Motor neuron (in vitro differentiated cells): Measurements from ENCODE around the gene FILIP1L. TPM values are rescaled to one million over a fixed set of nuclear protein-coding genes. Genes with fewer than 3 reads are reported as not detected.
A peak's percentile ranks its signal among the peaks of the same experiment; 100 is the strongest.

Experiments
- ATAC-seq, 8 experiments: fragments of 200-7000 bp; cut with Tn5 transposase; replicated peaks in 6 of 8; 2 replicates each; pipeline ENCODE4 v1.8.0; 2021; ENCODE audit warnings: mild to moderate bottlenecking in 8 of 8, moderate library complexity in 8 of 8
- H3K27ac ChIP-seq, 2 donors: fragments of 250-450 bp; sonication (Bioruptor Pico); 2 replicates each; pipeline ENCODE4 v1.9.0; 2021; ENCODE audit warnings: antibody characterized with exemption in 2 of 2, mild to moderate bottlenecking in 2 of 2, moderate library complexity in 1 of 2
- H3K4me1 ChIP-seq, 2 donors: fragments of 250-450 bp; sonication (Bioruptor Pico); replicated peaks in 1 of 2; 2 replicates each; pipeline ENCODE4 v1.6.1; 2021; ENCODE audit warnings: antibody characterized with exemption in 2 of 2, mild to moderate bottlenecking in 2 of 2, moderate library complexity in 1 of 2
- H3K4me3 ChIP-seq, 5 donors: fragments of 250-450 bp; sonication (Bioruptor Pico); 2 replicates each; pipeline ENCODE4 v1.9.0; 2021; ENCODE audit warnings: antibody characterized with exemption in 5 of 5, mild to moderate bottlenecking in 5 of 5, moderate library complexity in 4 of 5
- WGBS, 10 experiments: fragments of 450-650 bp; shearing (Covaris generic); methylation state at CpG; one replicate each; pipeline ENCODE4 v1.0.0; 2022; 5-methylcytosine and 5-hydroxymethylcytosine counted together
- in situ Hi-C, 9 experiments: fragments of 400-800 bp; cut with MboI; loops; one replicate each; pipeline ENCODE4 v1.15.0; 2021; ENCODE audit warnings: low sequenced_read_pairs in 9 of 9, low pct_unique_long_range_greater_than_20kb in 2 of 9; ENCODE audit not compliant: unreplicated experiment in 9 of 9
- total RNA-seq, 8 experiments: library from RNA; unstranded; fragments of 300-600 nt; gene quantifications; 2 replicates each; pipeline versions ENCODE4 v1.2.3 to v1.2.4, GENCODE V29; 2022

The FILIP1L gene
- total RNA-seq, 8 experiments from 2014 or later = 2.2 to 31.1 (median 6.3) TPM

GRCh38 chr3:100087198-100087597, 27.1 kb downstream of the FILIP1L start:
- in situ Hi-C loops = no loop called here
- H3K27ac ChIP-seq = no peak overlapping the region
- ATAC-seq = peak in 3 of 8 experiments; percentile 19 to 75 (median 23)
- H3K4me3 ChIP-seq = no peak overlapping the region
- no peaks in the 10 kb centered on the region for H3K4me1 ChIP-seq

- H3K27ac ChIP-seq = no peak overlapping the region
Measured at GRCh38 chr3:100086401-100086800, 27.9 kb downstream of the FILIP1L start.

GRCh38 chr3:100084100-100084806, 30.0 kb downstream of the FILIP1L start:
- no peak overlapping the region for H3K4me3 ChIP-seq
- no peaks in the 10 kb centered on the region for H3K4me1 ChIP-seq
- no peak for ATAC-seq
- H3K27ac ChIP-seq = no peak overlapping the region
- WGBS, 10 experiments = 85 to 98% (median 89%) methylated on average over 3 to 7 of the region's 7 CpGs
- in situ Hi-C loops = no loop called here

More at GRCh38 chr3:100086401-100086800, 27.9 kb downstream of the FILIP1L start:
- H3K4me3 ChIP-seq = no peak overlapping the region
- no peak for ATAC-seq
- in situ Hi-C loops = no loop called here
- 0 to 100% (median 80%) methylated on average over 1 of the region's 1 CpG; no CpG with 5 or more reads in 1 of the 10 experiments for WGBS, 10 experiments
- H3K4me1 ChIP-seq = no peaks in the 10 kb centered on the region

GRCh38 chr3:100083209-100083608, 31.1 kb downstream of the FILIP1L start:
- Histone ChIP-seq H3K27ac (no peak overlapping the region), H3K4me3 (no peak overlapping the region), H3K4me1 (no peaks in the 10 kb centered on the region)
- WGBS, 10 experiments = 97 to 100% (median 100%) methylated on average over 2 to 6 of the region's 6 CpGs; no CpG with 5 or more reads in 1 of the 10 experiments
- no peak for ATAC-seq
- in situ Hi-C loops = no loop called here

GRCh38 chr3:100082714-100083113, 31.6 kb downstream of the FILIP1L start:
- ATAC-seq = no peak
- H3K4me1 ChIP-seq = no peaks in the 10 kb centered on the region
- 80 to 100% (median 100%) methylated on average over 1 of the region's 1 CpG; no CpG with 5 or more reads in 3 of the 10 experiments for WGBS, 10 experiments
- H3K4me3 ChIP-seq = no peak overlapping the region
- in situ Hi-C loops = no loop called here
- no peak overlapping the region for H3K27ac ChIP-seq

GRCh38 chr3:100081986-100082692, 32.2 kb downstream of the FILIP1L start:
- Histone ChIP-seq H3K4me1 (no peaks in the 10 kb centered on the region), H3K27ac (no peak overlapping the region), H3K4me3 (no peak overlapping the region)
- in situ Hi-C loops = no loop called here
- WGBS, 10 experiments = 43 to 100% (median 92%) methylated on average over 1 to 2 of the region's 2 CpGs; no CpG with 5 or more reads in 2 of the 10 experiments
- no peak for ATAC-seq

GRCh38 chr3:100081311-100081710, 33.0 kb downstream of the FILIP1L start:
- 71 to 100% (median 100%) methylated on average over 1 of the region's 1 CpG; no CpG with 5 or more reads in 2 of the 10 experiments for WGBS, 10 experiments
- ATAC-seq = no peak
- H3K4me3 ChIP-seq = no peak overlapping the region
- no peak overlapping the region for H3K27ac ChIP-seq
- no peaks in the 10 kb centered on the region for H3K4me1 ChIP-seq
- in situ Hi-C loops = no loop called here

- Histone ChIP-seq H3K4me3 (no peak overlapping the region), H3K27ac (no peak overlapping the region), H3K4me1 (no peaks in the 10 kb centered on the region)
- peak in 1 of 8 experiments; percentile 69 for ATAC-seq
- 50 to 100% (median 100%) methylated on average over 1 to 2 of the region's 2 CpGs; no CpG with 5 or more reads in 5 of the 10 experiments for WGBS, 10 experiments
- in situ Hi-C loops = no loop called here
Measured at GRCh38 chr3:100080573-100080972, 33.7 kb downstream of the FILIP1L start.

GRCh38 chr3:100079328-100079727, 35.0 kb downstream of the FILIP1L start:
- Histone ChIP-seq H3K27ac (no peak overlapping the region), H3K4me1 (no peaks in the 10 kb centered on the region), H3K4me3 (no peak overlapping the region)
- 100% methylated on average over 1 of the region's 1 CpG; no CpG with 5 or more reads in 3 of the 10 experiments for WGBS, 10 experiments
- in situ Hi-C loops = no loop called here
- no peak for ATAC-seq

- in situ Hi-C loops = no loop called here
Measured at GRCh38 chr3:100076731-100077529, 37.4 kb downstream of the FILIP1L start.

GRCh38 chr3:100075851-100076730, 38.2 kb downstream of the FILIP1L start:
- Histone ChIP-seq H3K27ac (no peak overlapping the region), H3K4me3 (no peak overlapping the region)
- ATAC-seq = peak in 1 of 8 experiments; percentile 7

More at GRCh38 chr3:100076731-100077529, 37.4 kb downstream of the FILIP1L start:
- Histone ChIP-seq H3K27ac (no peak overlapping the region), H3K4me1 (peaks cover 5 to 11% of the 10 kb centered on the region in 2 donors), H3K4me3 (no peak overlapping the region)
- peak in 1 of 8 experiments; percentile 64 for ATAC-seq
- 51 to 90% (median 74%) methylated on average over 1 to 7 of the region's 7 CpGs for WGBS, 10 experiments

GRCh38 chr3:100075196-100075595, 39.1 kb downstream of the FILIP1L start:
- Histone ChIP-seq H3K4me3 (no peak overlapping the region), H3K4me1 (peaks cover 5 to 11% of the 10 kb centered on the region in 2 donors), H3K27ac (no peak overlapping the region)
- no peak for ATAC-seq
- WGBS, 10 experiments = 80 to 100% (median 95%) methylated on average over 2 to 4 of the region's 4 CpGs
- in situ Hi-C loops = no loop called here

More at GRCh38 chr3:100075851-100076730, 38.2 kb downstream of the FILIP1L start:
- in situ Hi-C loops = no loop called here
- peaks cover 5 to 11% of the 10 kb centered on the region in 2 donors for H3K4me1 ChIP-seq
- WGBS, 10 experiments = 64 to 96% (median 85%) methylated on average over 3 to 4 of the region's 4 CpGs
